ENCODE data around the gene OOSP4A. TPM values are rescaled to one million over a fixed set of nuclear protein-coding genes. Genes with fewer than 3 reads are reported as not detected.

Gene OOSP4A
- polyA plus RNA-seq, 2 of the 4 experiments (the other 2 are of a cell fraction): not detected

DNA sequence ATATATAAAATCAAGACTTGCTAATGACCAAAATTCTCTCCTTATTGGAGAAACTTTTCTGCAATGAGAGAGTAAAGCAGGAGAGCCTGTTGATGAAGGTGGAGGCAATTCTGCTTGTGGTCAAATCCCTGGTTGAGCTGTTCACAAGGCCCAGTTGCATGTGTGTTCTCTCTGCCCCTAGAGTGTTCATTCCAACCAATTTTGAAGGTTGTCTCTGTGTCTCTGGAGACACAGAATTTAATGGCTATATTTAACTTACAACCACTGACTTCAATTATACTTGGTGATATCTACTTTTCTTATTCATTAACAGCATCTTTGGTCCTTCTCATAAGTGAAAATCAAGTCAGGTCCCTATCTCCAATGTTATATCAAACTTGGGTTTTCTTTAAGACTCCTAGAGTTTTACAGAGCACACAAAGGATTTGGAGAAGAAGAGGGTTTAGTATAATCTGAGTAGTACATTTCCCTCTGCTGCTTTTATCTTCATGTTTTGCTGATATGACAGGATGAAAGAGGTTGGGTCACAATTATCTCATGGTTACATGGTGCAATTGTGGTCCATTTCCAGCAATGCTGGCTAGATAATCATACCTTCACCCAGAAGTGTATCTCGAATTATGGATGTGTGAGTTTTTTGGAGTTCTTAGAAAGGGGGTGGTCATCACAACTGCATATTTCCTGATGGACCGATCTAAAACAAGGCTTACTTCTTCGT is 4.0 kb downstream of the OOSP4A start (continued):
- TF ChIP-seq FOSL2 (IDR thresholded peaks at IDR 0.05) (no peak), FOSL2 (CRISPR knock-in tag; IDR thresholded peaks at IDR 0.05) (no peak), HEYL (CRISPR knock-in tag; IDR thresholded peaks at IDR 0.05) (no peak), EHMT2 (IDR thresholded peaks at IDR 0.05; ENCODE audit: low read depth) (no peak)

DNA sequence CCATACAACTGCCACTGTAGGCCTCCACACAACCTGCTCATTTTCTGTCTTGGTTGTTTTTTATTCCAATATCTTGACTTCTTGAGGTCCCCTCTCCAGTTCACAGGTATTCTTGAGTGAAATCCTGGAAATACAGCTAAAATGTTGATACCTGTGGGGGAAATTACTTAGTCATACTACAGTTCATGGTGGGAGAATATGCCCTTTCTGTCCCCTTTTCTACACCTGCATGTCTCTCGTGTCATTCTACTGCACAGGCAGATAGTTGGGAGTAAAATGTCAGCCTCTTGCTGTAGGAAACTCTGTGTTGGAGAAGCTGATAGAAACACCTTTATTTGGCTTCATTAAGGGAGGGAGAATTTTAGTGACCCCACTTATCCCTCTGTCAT is 4.6 kb downstream of the OOSP4A start:
- CTCF ChIA-PET: no interaction called here
- H3K27ac ChIP-seq: no peak overlapping the region
- no peak for DNase-seq (ENCODE audit: low read depth in 1 of 2, low spot score in 1 of 2)
- FAIRE-seq: no peak
- H3K4me1 ChIP-seq: no peaks in the 10 kb centered on the region
- WGBS (ENCODE audit: missing lambda C conversion rate): 0% methylated on average over 1 of the region's 1 CpG
- no peak for ATAC-seq
- no peak overlapping the region for H3K4me2 ChIP-seq
- no peak overlapping the region for H3K4me3 ChIP-seq
- TF ChIP-seq RCOR1 (IDR thresholded peaks at IDR 0.05; ENCODE audit: low read depth, low read length): no peak
- no peak for TF ChIP-seq TFCP2L1 (CRISPR knock-in tag; IDR thresholded peaks at IDR 0.05)
- no peak for TF ChIP-seq CHD4 (IDR thresholded peaks at IDR 0.05; ENCODE audit: borderline replicate concordance)
- TF ChIP-seq MYC (IDR thresholded peaks at IDR 0.05; ENCODE audit: borderline replicate concordance, low read length): no peak
- TF ChIP-seq CBX8 (IDR thresholded peaks at IDR 0.05): no peak
- TF ChIP-seq, protein P1, sequence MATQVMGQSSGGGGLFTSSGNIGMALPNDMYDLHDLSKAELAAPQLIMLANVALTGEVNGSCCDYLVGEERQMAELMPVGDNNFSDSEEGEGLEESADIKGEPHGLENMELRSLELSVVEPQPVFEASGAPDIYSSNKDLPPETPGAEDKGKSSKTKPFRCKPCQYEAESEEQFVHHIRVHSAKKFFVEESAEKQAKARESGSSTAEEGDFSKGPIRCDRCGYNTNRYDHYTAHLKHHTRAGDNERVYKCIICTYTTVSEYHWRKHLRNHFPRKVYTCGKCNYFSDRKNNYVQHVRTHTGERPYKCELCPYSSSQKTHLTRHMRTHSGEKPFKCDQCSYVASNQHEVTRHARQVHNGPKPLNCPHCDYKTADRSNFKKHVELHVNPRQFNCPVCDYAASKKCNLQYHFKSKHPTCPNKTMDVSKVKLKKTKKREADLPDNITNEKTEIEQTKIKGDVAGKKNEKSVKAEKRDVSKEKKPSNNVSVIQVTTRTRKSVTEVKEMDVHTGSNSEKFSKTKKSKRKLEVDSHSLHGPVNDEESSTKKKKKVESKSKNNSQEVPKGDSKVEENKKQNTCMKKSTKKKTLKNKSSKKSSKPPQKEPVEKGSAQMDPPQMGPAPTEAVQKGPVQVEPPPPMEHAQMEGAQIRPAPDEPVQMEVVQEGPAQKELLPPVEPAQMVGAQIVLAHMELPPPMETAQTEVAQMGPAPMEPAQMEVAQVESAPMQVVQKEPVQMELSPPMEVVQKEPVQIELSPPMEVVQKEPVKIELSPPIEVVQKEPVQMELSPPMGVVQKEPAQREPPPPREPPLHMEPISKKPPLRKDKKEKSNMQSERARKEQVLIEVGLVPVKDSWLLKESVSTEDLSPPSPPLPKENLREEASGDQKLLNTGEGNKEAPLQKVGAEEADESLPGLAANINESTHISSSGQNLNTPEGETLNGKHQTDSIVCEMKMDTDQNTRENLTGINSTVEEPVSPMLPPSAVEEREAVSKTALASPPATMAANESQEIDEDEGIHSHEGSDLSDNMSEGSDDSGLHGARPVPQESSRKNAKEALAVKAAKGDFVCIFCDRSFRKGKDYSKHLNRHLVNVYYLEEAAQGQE (IDR thresholded peaks at IDR 0.05): no peak
- no peak for TF ChIP-seq ZC3H11A (IDR thresholded peaks at IDR 0.05)
- no peak for TF ChIP-seq CBX2 (IDR thresholded peaks at IDR 0.05; ENCODE audit: borderline replicate concordance, low read depth)
- no peak for TF ChIP-seq POLR2A (IDR thresholded peaks at IDR 0.05; ENCODE audit: low read length)
- no peak for TF ChIP-seq HOXA7 (CRISPR knock-in tag; IDR thresholded peaks at IDR 0.05)
- TF ChIP-seq HOXB13 (CRISPR knock-in tag; IDR thresholded peaks at IDR 0.05; ENCODE audit: low read depth): no peak
- TF ChIP-seq EHF (CRISPR knock-in tag; IDR thresholded peaks at IDR 0.05): no peak
- no peak for TF ChIP-seq CHD2 (IDR thresholded peaks at IDR 0.05; ENCODE audit: low read length, partially characterized antibody)
- TF ChIP-seq, protein P2, sequence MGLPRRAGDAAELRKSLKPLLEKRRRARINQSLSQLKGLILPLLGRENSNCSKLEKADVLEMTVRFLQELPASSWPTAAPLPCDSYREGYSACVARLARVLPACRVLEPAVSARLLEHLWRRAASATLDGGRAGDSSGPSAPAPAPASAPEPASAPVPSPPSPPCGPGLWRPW (IDR thresholded peaks at IDR 0.05): no peak
- H3K9me3 ChIP-seq: no peaks in the 10 kb centered on the region
- POLR2A ChIA-PET: no interaction called here

DNA sequence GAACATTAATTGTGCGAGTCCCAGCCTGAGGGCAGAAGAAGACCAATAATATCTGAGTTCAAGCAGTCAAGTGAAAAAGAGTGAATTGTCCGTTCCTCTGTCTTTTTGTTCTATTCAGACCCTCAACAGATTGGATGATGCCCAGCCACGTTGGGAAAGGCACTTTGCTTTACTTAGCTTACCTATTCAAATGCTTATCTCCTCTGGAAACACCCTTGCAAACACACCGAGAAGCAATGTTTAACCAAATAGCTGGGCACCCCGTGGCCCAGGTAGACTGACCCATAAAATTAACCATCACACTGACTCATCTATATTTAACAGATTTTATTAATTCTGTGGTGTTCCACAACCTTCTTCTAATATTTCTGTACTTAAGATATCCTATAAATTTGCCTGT is 9.3 kb downstream of the OOSP4A start:
- no peak for TF ChIP-seq MAZ (IDR thresholded peaks at IDR 0.05; ENCODE audit: borderline replicate concordance, low read depth, low read length)
- TF ChIP-seq, protein P3, sequence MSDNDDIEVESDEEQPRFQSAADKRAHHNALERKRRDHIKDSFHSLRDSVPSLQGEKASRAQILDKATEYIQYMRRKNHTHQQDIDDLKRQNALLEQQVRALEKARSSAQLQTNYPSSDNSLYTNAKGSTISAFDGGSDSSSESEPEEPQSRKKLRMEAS (IDR thresholded peaks at IDR 0.05): no peak
- POLR2A ChIA-PET: no interaction called here

More for the DNA sequence above, 9.3 kb downstream of the OOSP4A start:
- Histone ChIP-seq H3K9me3 (no peaks in the 10 kb centered on the region), H3K4me1 (no peaks in the 10 kb centered on the region), H3K4me2 (no peak overlapping the region), H3K4me3 (no peak overlapping the region), H3K27ac (no peak overlapping the region)
- FAIRE-seq (no peak), DNase-seq (ENCODE audit: low read depth in 1 of 2, low spot score in 1 of 2) (no peak), ATAC-seq (no peak)
- CTCF ChIA-PET: no interaction called here
- 27% methylated on average over 5 of the region's 5 CpGs for WGBS (ENCODE audit: missing lambda C conversion rate)

Data from A549 (cell line).